ENCODE measurements around the gene ZNF407. TPM values are rescaled to one million over a fixed set of nuclear protein-coding genes. Genes with fewer than 3 reads are reported as not detected.

Gene ZNF407
- total RNA-seq, 1 donor from 2014 or later: 10.6 TPM

- intact Hi-C loops (cut with micrococcal nuclease): no loop called here
- TF ChIP-seq CTCF (IDR thresholded peaks at IDR 0.05; ENCODE audit: borderline replicate concordance): no peak
- H3K4me3 ChIP-seq: no peak overlapping the region
- DNase-seq: no peak
- peak overlapping the region; percentile 32 for H3K27ac ChIP-seq (replicated peaks)
- H3K9me3 ChIP-seq (replicated peaks): no peaks in the 10 kb centered on the region
- no peaks in the 10 kb centered on the region for H3K36me3 ChIP-seq
- peaks cover 37% of the 10 kb centered on the region for H3K4me1 ChIP-seq
- H3K27me3 ChIP-seq (ENCODE audit: low read depth): no peaks in the 10 kb centered on the region
These were observed 272.5 kb downstream of the ZNF407 start for GRCh38 chr18:74869904-74870863.

DNA sequence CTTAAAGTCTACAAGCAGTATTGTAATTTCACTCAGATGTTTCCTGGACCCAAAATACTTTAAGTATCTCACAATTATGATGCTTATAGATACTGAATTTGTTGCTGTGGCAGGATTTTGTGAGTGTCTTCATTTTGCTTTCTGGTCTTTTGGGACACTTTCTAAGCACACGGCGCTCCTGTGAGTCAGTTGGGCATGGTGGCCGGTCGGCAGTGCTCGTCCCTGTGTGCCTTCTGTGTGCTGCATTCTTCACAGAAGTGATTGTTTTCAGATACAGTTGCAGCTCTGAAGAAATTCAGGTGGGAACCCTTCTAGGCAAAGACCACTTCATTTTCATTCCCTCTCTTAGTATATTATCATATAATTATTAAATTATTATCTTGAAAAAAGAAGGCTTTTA lies 273.3 kb downstream of the ZNF407 start:
- Histone ChIP-seq H3K4me1 (peaks cover 35% of the 10 kb centered on the region), H3K4me3 (no peak overlapping the region), H3K27ac (replicated peaks) (no peak overlapping the region), H3K36me3 (no peaks in the 10 kb centered on the region), H3K9me3 (replicated peaks) (no peaks in the 10 kb centered on the region), H3K27me3 (ENCODE audit: low read depth) (no peaks in the 10 kb centered on the region)
- intact Hi-C loops (cut with micrococcal nuclease): no loop called here
- DNase-seq: no peak
- TF ChIP-seq CTCF (IDR thresholded peaks at IDR 0.05; ENCODE audit: borderline replicate concordance): no peak

DNA sequence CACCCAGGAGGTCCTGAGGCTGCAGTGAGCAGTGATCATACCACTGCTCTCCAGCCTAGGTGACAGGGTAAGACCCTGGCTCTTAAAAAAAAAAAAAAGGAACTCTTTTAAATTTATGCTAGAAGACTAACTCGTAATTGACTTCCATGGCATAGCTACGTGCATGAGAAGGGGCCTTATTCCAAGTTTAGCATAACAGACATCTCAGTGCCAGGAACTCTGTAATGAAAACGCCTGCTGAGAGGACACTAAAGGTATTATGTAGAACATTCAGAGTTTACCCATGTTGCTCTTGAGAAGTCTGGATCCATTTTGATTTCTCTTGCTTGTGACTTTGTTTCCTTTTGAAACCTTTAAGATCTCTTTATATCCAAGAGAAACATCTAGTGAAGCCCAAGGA lies 276.0 kb downstream of the ZNF407 start:
- TF ChIP-seq CTCF (IDR thresholded peaks at IDR 0.05; ENCODE audit: borderline replicate concordance): no peak

GRCh38 chr18:74874351-74874750 lies 276.7 kb downstream of the ZNF407 start:
- Histone ChIP-seq H3K4me3 (no peak overlapping the region), H3K36me3 (peaks cover 11% of the 10 kb centered on the region), H3K9me3 (replicated peaks) (no peaks in the 10 kb centered on the region), H3K27ac (replicated peaks) (no peak overlapping the region), H3K4me1 (peaks cover 25% of the 10 kb centered on the region), H3K27me3 (ENCODE audit: low read depth) (no peaks in the 10 kb centered on the region)
- intact Hi-C loops (cut with micrococcal nuclease): no loop called here
- no peak for TF ChIP-seq CTCF (IDR thresholded peaks at IDR 0.05; ENCODE audit: borderline replicate concordance)
- no peak for DNase-seq

More for the DNA sequence above, 276.0 kb downstream of the ZNF407 start:
- no peak for DNase-seq
- Histone ChIP-seq H3K4me1 (peaks cover 31% of the 10 kb centered on the region), H3K27ac (replicated peaks) (peak overlapping the region; percentile 6), H3K9me3 (replicated peaks) (no peaks in the 10 kb centered on the region), H3K4me3 (no peak overlapping the region), H3K36me3 (peaks cover 11% of the 10 kb centered on the region), H3K27me3 (ENCODE audit: low read depth) (no peaks in the 10 kb centered on the region)
- intact Hi-C loops (cut with micrococcal nuclease): no loop called here

DNA sequence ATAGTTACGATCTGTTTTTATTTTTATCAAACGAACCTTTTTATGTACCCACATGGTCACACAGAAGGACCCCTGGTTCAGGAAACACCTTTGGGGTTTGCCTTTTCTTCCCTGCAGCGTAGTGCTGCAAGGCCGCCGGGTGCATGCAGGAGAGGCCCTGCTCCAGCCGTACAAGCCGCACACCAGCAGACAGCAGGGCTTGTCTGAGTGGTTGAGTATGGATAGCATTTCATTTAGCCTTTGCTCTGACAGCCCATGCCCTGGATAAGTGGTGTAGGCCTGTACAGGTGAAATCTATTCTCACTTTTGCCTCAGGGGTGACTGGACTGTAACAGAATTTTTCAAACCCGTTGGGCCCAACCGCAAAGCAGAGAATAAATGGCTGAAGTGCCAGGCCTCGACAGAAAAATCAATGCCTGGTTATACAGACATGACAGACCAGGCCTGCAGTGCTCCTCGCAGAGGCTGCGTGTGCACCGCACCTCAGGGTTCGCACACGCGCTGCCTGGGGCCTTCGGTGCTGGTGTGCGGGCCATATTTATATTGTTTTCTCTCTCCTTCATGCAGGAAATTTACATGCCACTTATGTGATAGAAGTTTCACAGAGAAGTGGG lies 279.1 kb downstream of the ZNF407 start:
- intact Hi-C loops (cut with micrococcal nuclease): no loop called here
- Histone ChIP-seq H3K27me3 (ENCODE audit: low read depth) (no peaks in the 10 kb centered on the region), H3K9me3 (replicated peaks) (no peaks in the 10 kb centered on the region), H3K27ac (replicated peaks) (no peak overlapping the region), H3K36me3 (peaks cover 30% of the 10 kb centered on the region), H3K4me1 (peaks cover 14% of the 10 kb centered on the region), H3K4me3 (no peak overlapping the region)
- no peak for TF ChIP-seq CTCF (IDR thresholded peaks at IDR 0.05; ENCODE audit: borderline replicate concordance)
- no peak for DNase-seq
